ENCODE results near the gene TTC12. TPM values are rescaled to one million over a fixed set of nuclear protein-coding genes. Genes with fewer than 3 reads are reported as not detected.

Gene TTC12
- total and polyA plus RNA-seq, 2 of the 4 experiments (the other 2 are of a cell fraction), result 10.0 to 14.7 TPM

DNA sequence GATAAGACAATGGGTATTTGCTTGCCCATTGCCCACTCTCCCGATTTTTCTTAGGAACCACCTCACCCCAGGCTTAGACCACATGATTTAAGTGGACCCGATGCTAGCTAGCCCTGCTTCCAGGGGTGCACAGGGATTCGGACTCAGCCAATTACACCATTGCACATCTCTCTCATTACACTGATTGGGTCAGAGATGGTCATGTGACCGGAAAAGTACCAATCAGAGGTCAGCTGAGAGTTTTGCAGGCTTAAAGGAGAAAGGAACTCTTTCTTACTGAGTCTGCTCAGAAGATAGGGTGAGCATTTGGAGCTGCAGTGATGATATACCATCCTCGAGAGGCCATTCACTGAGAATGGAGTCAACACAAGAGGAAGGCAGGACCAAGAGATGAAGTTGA, 61.0 kb downstream of the TTC12 start:
- Histone ChIP-seq H4K20me1 (ENCODE audit: insufficient read depth, low read length) (no peaks in the 10 kb centered on the region), H2BK5ac (ENCODE audit: low read depth, low read length, poor library complexity, severe bottlenecking) (no peak overlapping the region), H2AFZ (replicated peaks; ENCODE audit: low read length, poor library complexity) (no peak overlapping the region), H3K79me1 (ENCODE audit: low read depth in 1 of 2, low read length in 2 of 2) (no peaks in the 10 kb centered on the region), H3K18ac (ENCODE audit: low read depth, low read length) (no peak overlapping the region), H3K4me1 (ENCODE audit: control insufficient read depth, insufficient read depth, low read length) (no peaks in the 10 kb centered on the region), H3K27ac (ENCODE audit: insufficient read depth, low read length) (no peak overlapping the region), H3K4me2 (ENCODE audit: low read depth, low read length) (no peak overlapping the region), H4K5ac (ENCODE audit: low read depth, low read length) (no peak overlapping the region), H4K8ac (ENCODE audit: low read depth in 2 of 2, low read length in 2 of 2) (no peak overlapping the region), H3K9me3 (ENCODE audit: control insufficient read depth, insufficient read depth, low read length) (no peaks in the 10 kb centered on the region), H3K4me3 (ENCODE audit: insufficient read depth, low read depth, low read length) (no peak overlapping the region), H2AK5ac (ENCODE audit: low read depth, low read length) (no peak overlapping the region), H4K91ac (ENCODE audit: insufficient read depth, low read depth, low read length) (no peak overlapping the region), H2BK120ac (ENCODE audit: low read depth, low read length) (no peak overlapping the region), H3K14ac (replicated peaks; ENCODE audit: low read depth, low read length) (no peak overlapping the region), H3K56ac (ENCODE audit: extremely low read depth, insufficient read depth, low read length) (no peak overlapping the region), H2BK15ac (ENCODE audit: low read depth, low read length) (no peak overlapping the region), H3K27me3 (ENCODE audit: control insufficient read depth, insufficient read depth, low read length) (peaks cover 2% of the 10 kb centered on the region; the same call in 1 of the 2 replicates), H3K9ac (ENCODE audit: low read depth, low read length) (no peak overlapping the region), H2AK9ac (replicated peaks; ENCODE audit: low read depth, low read length, poor library complexity) (no peak overlapping the region), H3K36me3 (ENCODE audit: control insufficient read depth, insufficient read depth, low read length) (no peaks in the 10 kb centered on the region), H3K23ac (ENCODE audit: low read depth, low read length) (no peak overlapping the region), H3K4ac (ENCODE audit: low read depth, low read length) (no peak overlapping the region), H2BK20ac (ENCODE audit: low read depth, low read length) (no peak overlapping the region), H3K9me1 (ENCODE audit: insufficient read depth, low read length) (no peaks in the 10 kb centered on the region)
- no peak for ATAC-seq (ENCODE audit: low read depth)
- no TSS peak for BruUV-seq (replicated peaks)
- intact Hi-C loops (cut with micrococcal nuclease), result no loop called here
- in situ Hi-C loops (cut with MboI; ENCODE audit: low sequenced_read_pairs), result no loop called here
- no peak for TF ChIP-seq RCOR1 (IDR thresholded peaks at IDR 0.05; ENCODE audit: insufficient replicate concordance, low read length)
- no peak for TF ChIP-seq CHD1 (IDR thresholded peaks at IDR 0.05; ENCODE audit: low read depth, low read length)
- TF ChIP-seq CEBPB (IDR thresholded peaks at IDR 0.05; ENCODE audit: low read depth, low read length), result no peak
- no peak for TF ChIP-seq USF2 (IDR thresholded peaks at IDR 0.05; ENCODE audit: low read depth, low read length)
- TF ChIP-seq MAZ (IDR thresholded peaks at IDR 0.05; ENCODE audit: borderline replicate concordance, low read depth, low read length), result no peak
- no peak for TF ChIP-seq RAD21 (IDR thresholded peaks at IDR 0.05; ENCODE audit: low read length)
- TF ChIP-seq MAFK (IDR thresholded peaks at IDR 0.05; ENCODE audit: low read depth, low read length), result no peak
- no peak for TF ChIP-seq CTCF (conservative IDR thresholded peaks at IDR 0.05; ENCODE audit: low read depth, low read length)
- no peak for TF ChIP-seq BHLHE40 (IDR thresholded peaks at IDR 0.05; ENCODE audit: low read depth, low read length)
- TF ChIP-seq SMC3 (IDR thresholded peaks at IDR 0.05; ENCODE audit: low read depth, low read length), result no peak
- TF ChIP-seq ELK1 (IDR thresholded peaks at IDR 0.05; ENCODE audit: borderline replicate concordance, low read depth, low read length), result no peak
- TF ChIP-seq POLR2A (IDR thresholded peaks at IDR 0.05; ENCODE audit: low read depth, low read length), result no peak
- no peak for TF ChIP-seq MXI1 (IDR thresholded peaks at IDR 0.05; ENCODE audit: borderline replicate concordance, low read depth, low read length)
- no peak for TF ChIP-seq RFX5 (IDR thresholded peaks at IDR 0.05; ENCODE audit: low read depth, low read length)
- TF ChIP-seq FOS (IDR thresholded peaks at IDR 0.05; ENCODE audit: low read depth, low read length), result no peak
- TF ChIP-seq NFE2L2 (IDR thresholded peaks at IDR 0.05; ENCODE audit: low read depth, low read length), result no peak
- dilution Hi-C loops (cut with HindIII; ENCODE audit: low sequenced_read_pairs, unreplicated experiment), result no loop called here
- WGBS, 2 experiments (ENCODE audit: extremely low coverage in 2 of 2, insufficient read length in 1 of 2), result no CpG with 5 or more reads among the region's 5 CpGs
- CTCF ChIA-PET, result no interaction called here
- DNase-seq, result no peak
- POLR2A ChIA-PET (ENCODE audit: unreplicated experiment), result no interaction called here

Data from IMR-90 (cell line).